Subcutaneous adipose tissue (tissue), 4 donors: ENCODE data around the gene NR2C2AP. TPM values are rescaled to one million over a fixed set of nuclear protein-coding genes. Genes with fewer than 3 reads are reported as not detected.

Experiments used
- CTCF ChIP-seq: fragments of 450-650 bp; IDR thresholded peaks from one replicate; pipeline ENCODE4 v1.5.1; 2016; ENCODE audit warnings: low read depth, mild to moderate bottlenecking, control low read depth, antibody characterized with exemption, moderate library complexity
- total RNA-seq, 4 donors: library from RNA; depleted of rRNA; stranded (reverse); fragments of >200 nt; gene quantifications; one replicate each; pipeline ENCODE4 v1.1.0, GENCODE V29; 2016

Gene NR2C2AP
- total RNA-seq, 4 donors from 2014 or later, result 7.0 to 16.3 (median 11.9) TPM

- no peak for TF ChIP-seq CTCF
Observed at GRCh38 chr19:19234220-19234816, 31.1 kb upstream of the NR2C2AP start.

GRCh38 chr19:19232261-19232721, 29.1 kb upstream of the NR2C2AP start:
- no peak for TF ChIP-seq CTCF

GRCh38 chr19:19230999-19231398, 27.8 kb upstream of the NR2C2AP start:
- no peak for TF ChIP-seq CTCF

- TF ChIP-seq CTCF, result no peak
Observed at GRCh38 chr19:19229701-19230100, 26.5 kb upstream of the NR2C2AP start.

GRCh38 chr19:19227217-19227616, 24.0 kb upstream of the NR2C2AP start:
- TF ChIP-seq CTCF, result no peak

- TF ChIP-seq CTCF, result no peak
Observed at GRCh38 chr19:19226663-19227062, 23.4 kb upstream of the NR2C2AP start.

- no peak for TF ChIP-seq CTCF
Observed at GRCh38 chr19:19226204-19226603, 23.0 kb upstream of the NR2C2AP start.
